BJ (cell line): ENCODE data around the gene NES. TPM values are rescaled to one million over a fixed set of nuclear protein-coding genes. Genes with fewer than 3 reads are reported as not detected.

ENCODE experiments used
- CTCF ChIA-PET: fragments of 350-600 bp; formaldehyde crosslinking; extraction: SDS; loops from one replicate; lab custom pipeline; 2021; ENCODE audit warnings: antibody characterized with exemption, inconsistent platforms; lab: Yijun Ruan, JAX
- POLR2A ChIA-PET: fragments of 300-600 bp; sonication (Branson Sonifier 250); formaldehyde crosslinking; extraction: SDS; loops from one replicate; lab custom pipeline; 2021; ENCODE audit warnings: antibody characterized with exemption; lab: Charles Lee
- DNase-seq: peaks from one replicate; pipeline ENCODE4 v3.0.0-alpha.2; 2011; ENCODE audit warnings: low read depth
- H3K27me3 ChIP-seq: 2 replicates; pipeline ENCODE4 v1.6.0; 2011; ENCODE audit warnings: low read length; ENCODE audit not compliant: control insufficient read depth, insufficient read depth
- H3K36me3 ChIP-seq: 2 replicates; pipeline ENCODE4 v1.5.1; 2011; ENCODE audit warnings: low read length; ENCODE audit not compliant: control insufficient read depth, insufficient read depth
- H3K4me3 ChIP-seq: 2 replicates; pipeline ENCODE4 v1.5.1; 2011; ENCODE audit warnings: low read depth, mild to moderate bottlenecking, control low read depth, low read length
- CTCF ChIP-seq: IDR thresholded peaks from 2 replicates; pipeline ENCODE4 v1.5.1; 2011; ENCODE audit warnings: low read depth, mild to moderate bottlenecking, control low read depth, inconsistent platforms, low read length, moderate library complexity; ENCODE audit not compliant: insufficient read depth
- polyA minus RNA-seq: library from RNA; depleted of rRNA, polyadenylated mRNA; stranded (reverse); fragments of >200 nt; gene quantifications from 2 replicates; pipeline ENCODE4 v1.2.3, GENCODE V29; 2011; rRNA and poly(A)+ RNA removed
- polyA plus RNA-seq: library from polyadenylated mRNA; depleted of rRNA; stranded (reverse); fragments of >200 nt; gene quantifications from 2 replicates; pipeline ENCODE4 v1.2.3, GENCODE V29; 2011; rRNA removed

Gene NES
- polyA plus RNA-seq (15.0 and 17.5 TPM in 2 replicates), polyA minus RNA-seq (18.6 and 21.1 TPM in 2 replicates)

DNA sequence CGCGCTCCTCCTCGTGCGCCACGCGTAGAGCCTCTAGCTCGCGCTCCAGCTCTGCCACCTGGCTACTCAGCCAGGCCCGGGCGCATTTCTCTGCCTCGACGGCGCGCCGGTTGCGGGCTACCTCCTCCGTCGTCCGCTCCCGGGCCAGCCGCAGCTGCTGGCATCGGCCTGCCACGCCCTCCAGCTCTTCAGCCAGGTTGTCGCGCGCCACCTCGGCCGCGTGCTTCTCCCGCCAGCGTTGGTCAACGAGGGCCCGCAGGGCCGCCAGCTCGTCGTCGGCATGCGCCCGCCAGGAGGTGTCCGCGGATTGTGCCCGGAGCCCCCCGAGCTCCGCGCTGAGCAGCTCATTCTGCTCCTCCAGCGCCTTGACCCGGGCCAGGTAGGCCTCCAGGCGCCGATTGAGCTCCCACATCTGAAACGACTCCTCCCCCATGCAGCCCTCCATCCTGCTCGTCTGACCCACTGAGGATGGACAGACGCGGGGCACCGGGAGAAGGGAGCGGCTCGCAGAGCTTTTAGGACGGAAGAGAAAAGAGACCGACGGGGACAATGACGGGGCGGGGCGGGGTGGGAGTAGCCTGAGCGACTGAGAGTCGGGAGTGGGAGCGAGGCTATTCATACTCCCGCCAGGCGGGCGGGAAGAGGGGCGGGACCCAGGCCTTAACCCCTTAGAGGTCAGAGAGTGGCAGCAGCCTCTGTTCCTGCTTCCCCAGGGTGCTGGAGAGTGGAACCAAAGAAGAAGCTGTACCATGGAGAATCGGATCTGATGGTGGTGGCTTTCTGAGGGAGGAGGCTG is at the start of gene NES:
NES (minus strand) TSS at position 588 of the 796 bp plus-strand sequence; CDS start at position 445, 143 bp downstream.
- ChIA-PET POLR2A (interaction anchor here (1.2 to 1.7 kb wide), 3 partner anchors 13 to 29 kb away, joined by 3 to 9 read pairs (median 6); no protein-coding TSS in a partner anchor), CTCF (interaction anchor here (0.6 to 31.9 kb wide), 18 partner anchors 11 to 258 kb away, joined by 3 to 1556 read pairs (median 6); partner anchors contain the start of genes CRABP2, HAPLN2, ISG20L2 and METTL25B)
- H3K36me3 ChIP-seq: peaks cover 8% of the 10 kb centered on the region
- DNase-seq: no peak
- TF ChIP-seq CTCF: 0 out of 2 replicates have a peak, but pooled peaks have one; percentile 3
- peak within 1 kb of the TSS; percentile 55 for H3K4me3 ChIP-seq
- no peaks in the 10 kb centered on the region for H3K27me3 ChIP-seq

DNA sequence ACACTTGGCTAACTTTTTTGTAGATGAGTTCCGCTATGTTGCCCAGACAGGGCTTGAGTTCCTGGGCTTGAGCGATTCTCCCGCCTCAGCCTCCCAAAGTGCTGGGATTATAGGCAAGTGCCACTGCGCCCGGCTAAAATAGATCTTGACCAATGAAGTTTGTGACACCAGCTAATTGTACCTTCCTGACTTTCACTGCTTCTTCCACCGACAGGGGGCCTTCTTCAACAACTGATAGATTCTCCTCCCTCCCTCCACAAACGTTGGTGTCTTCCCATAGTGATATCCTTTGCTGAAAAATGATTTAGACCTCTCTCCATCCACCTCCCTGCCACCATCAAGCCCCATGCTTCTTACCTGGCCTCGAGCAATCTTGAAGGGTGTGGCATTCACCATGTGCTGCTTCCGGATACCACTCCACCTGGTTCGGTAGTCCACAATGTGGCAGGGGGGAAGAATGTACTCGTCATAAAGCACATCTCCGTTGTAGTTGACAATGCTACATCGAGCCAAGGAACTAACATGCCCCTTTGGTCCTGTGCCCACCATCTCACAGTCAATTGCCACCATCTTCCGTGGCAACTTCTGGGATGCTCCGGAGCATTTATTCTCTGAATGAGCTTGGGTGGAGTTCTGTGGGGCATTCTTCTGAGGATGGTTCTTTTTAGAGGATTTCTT is 49.5 kb upstream of the NES start:
- peak overlapping the region; percentile 35 for H3K4me3 ChIP-seq
- POLR2A ChIA-PET: interaction anchor here (0.6 to 1.3 kb wide), 2 partner anchors 37 to 822 kb away, joined by 4 to 8 read pairs; no protein-coding TSS in a partner anchor
- no peaks in the 10 kb centered on the region for H3K27me3 ChIP-seq
- DNase-seq: no peak
- TF ChIP-seq CTCF: peak; percentile 72
- CTCF ChIA-PET: interaction anchor here (0.6 to 41.7 kb wide), 53 partner anchors 15 to 233 kb away, joined by 3 to 1556 read pairs (median 5); partner anchors contain the start of genes CRABP2, INSRR, MRPL24 and NES
- peaks cover 9% of the 10 kb centered on the region for H3K36me3 ChIP-seq

GRCh38 chr1:156725683-156726280 is 48.6 kb upstream of the NES start:
- peak; percentile 89 for TF ChIP-seq CTCF
- no peaks in the 10 kb centered on the region for H3K27me3 ChIP-seq
- DNase-seq: no peak
- ChIA-PET POLR2A (interaction anchor here (0.6 to 1.3 kb wide), 2 partner anchors 36 to 821 kb away, joined by 4 to 8 read pairs; no protein-coding TSS in a partner anchor), CTCF (interaction anchor here (0.6 to 41.7 kb wide), 60 partner anchors 10 to 234 kb away, joined by 3 to 1556 read pairs (median 5); partner anchors contain the start of genes CRABP2, INSRR, MRPL24 and NAXE)
- H3K4me3 ChIP-seq: peak overlapping the region; percentile 32
- peaks cover 9% of the 10 kb centered on the region for H3K36me3 ChIP-seq

GRCh38 chr1:156721535-156721934 is 44.3 kb upstream of the NES start:
- DNase-seq: no peak
- ChIA-PET POLR2A (no interaction called here), CTCF (interaction anchor here (0.8 to 41.7 kb wide), 4 partner anchors 15 to 63 kb away, joined by 3 to 1556 read pairs (median 6); partner anchors contain the start of genes CRABP2, NES and PRCC)
- H3K27me3 ChIP-seq: no peaks in the 10 kb centered on the region
- TF ChIP-seq CTCF: no peak
- peaks cover 9% of the 10 kb centered on the region for H3K36me3 ChIP-seq
- no peak overlapping the region for H3K4me3 ChIP-seq
